IPS-18c (cell line): ENCODE results near the gene GFY.
"Not testable (repeated sequence)": the region's sequence is repeated elsewhere in the genome, so short reads cannot be mapped to it uniquely, and the experiment has no call there.

ENCODE experiments used
- H3K4me3 ChIP-seq: 2 replicates; pipeline ENCODE4 v1.7.0; 2013; ENCODE audit warnings: low read depth, mild to moderate bottlenecking, low read length, moderate library complexity; ENCODE audit not compliant: insufficient read depth
- H3K9me3 ChIP-seq: one replicate; pipeline ENCODE4 v1.6.1; 2013; ENCODE audit warnings: mild to moderate bottlenecking, low read length, moderate library complexity; ENCODE audit not compliant: control insufficient read depth, insufficient read depth

The GFY gene

DNA sequence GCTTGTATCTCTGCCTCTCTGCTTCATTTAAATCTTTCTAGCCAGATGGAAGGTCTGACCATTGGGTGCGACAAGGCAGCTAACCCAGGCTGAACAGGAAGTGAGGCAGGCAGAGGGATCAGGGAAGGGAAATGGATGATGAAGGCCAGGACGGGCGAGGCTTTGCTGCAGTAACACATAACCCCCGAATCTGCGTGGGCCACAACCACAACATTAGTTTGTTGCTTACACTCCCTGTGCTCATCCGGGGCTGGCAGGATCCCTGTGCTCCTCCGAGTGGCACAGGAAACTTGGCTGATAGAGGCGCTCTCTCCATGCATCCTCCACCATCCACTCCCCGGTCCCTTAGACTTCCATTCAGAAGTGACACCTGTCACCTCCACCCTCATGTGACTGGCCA, 47.7 kb downstream of the GFY start:
- no peak overlapping the region for H3K4me3 ChIP-seq
- no peaks in the 10 kb centered on the region for H3K9me3 ChIP-seq

GRCh38 chr19:49473501-49473867, 48.3 kb downstream of the GFY start:
- H3K4me3 ChIP-seq, H3K9me3 ChIP-seq: not testable (repeated sequence)

GRCh38 chr19:49473868-49474541, 48.8 kb downstream of the GFY start, which contains the start of gene FLT3LG:
Gene FLT3LG, plus strand, starts transcription at chr19:49474215. Its CDS starts 425 bp downstream, at chr19:49474640.
- Histone ChIP-seq H3K4me3 (peak within 1 kb of the TSS; percentile 46), H3K9me3 (no peaks in the 10 kb centered on the region)

DNA sequence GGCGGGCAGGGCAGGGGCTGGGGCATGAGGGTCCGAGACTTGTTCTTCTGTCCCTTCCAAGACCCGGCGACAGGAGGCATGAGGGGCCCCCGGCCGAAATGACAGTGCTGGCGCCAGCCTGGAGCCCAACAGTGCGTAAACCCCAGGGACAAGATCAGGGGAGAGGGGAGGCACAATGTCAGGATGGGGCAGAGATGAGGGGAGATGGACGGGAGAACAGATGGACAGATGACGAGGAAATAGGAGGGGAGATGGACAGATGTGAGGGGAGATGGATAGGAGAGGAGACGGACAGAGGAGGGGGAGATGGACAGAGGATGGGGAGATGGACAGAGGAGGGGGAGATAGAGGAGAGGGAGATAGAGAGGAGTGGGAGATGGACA, 49.3 kb downstream of the GFY start:
- H3K9me3 ChIP-seq: no peaks in the 10 kb centered on the region
- no peak overlapping the region for H3K4me3 ChIP-seq

- H3K4me3 ChIP-seq: no peak overlapping the region
- H3K9me3 ChIP-seq: no peaks in the 10 kb centered on the region
Observed at GRCh38 chr19:49475191-49475917, 50.2 kb downstream of the GFY start.

- H3K4me3 ChIP-seq: no peak overlapping the region; the same call in 1 of the 2 replicates
Observed at GRCh38 chr19:49475995-49476880, 51.0 kb downstream of the GFY start.

More at GRCh38 chr19:49475995-49476880, 51.0 kb downstream of the GFY start:
- no peaks in the 10 kb centered on the region for H3K9me3 ChIP-seq
